HG03378 (cell line): ENCODE data around the gene PPP3CA.

Experiments used
- ATAC-seq: cut with Tn5 transposase; IDR thresholded peaks from one replicate; pipeline ENCODE4 v1.9.1; 2021; ENCODE audit warnings: mild to moderate bottlenecking, moderate library complexity; ENCODE audit not compliant: unreplicated experiment

Gene PPP3CA

DNA sequence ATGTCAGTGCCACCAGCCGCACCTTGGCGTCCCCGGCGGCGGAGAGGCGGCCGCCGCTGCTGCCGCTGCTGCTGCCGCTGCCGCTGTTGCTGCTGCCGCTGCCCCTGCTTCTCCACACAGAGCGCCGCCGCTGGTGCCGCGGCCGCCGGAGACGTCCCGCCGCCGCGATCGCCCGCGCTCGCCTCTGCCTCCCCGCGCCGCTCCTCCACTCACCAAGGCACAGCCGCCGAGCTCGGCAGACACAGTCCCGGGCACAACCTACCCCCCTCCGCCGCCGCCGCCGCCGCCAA, at the start of gene PPP3CA:
PPP3CA (minus strand) TSS at position 260 of the 290 bp plus-strand sequence.
- ATAC-seq: peak; percentile 14

DNA sequence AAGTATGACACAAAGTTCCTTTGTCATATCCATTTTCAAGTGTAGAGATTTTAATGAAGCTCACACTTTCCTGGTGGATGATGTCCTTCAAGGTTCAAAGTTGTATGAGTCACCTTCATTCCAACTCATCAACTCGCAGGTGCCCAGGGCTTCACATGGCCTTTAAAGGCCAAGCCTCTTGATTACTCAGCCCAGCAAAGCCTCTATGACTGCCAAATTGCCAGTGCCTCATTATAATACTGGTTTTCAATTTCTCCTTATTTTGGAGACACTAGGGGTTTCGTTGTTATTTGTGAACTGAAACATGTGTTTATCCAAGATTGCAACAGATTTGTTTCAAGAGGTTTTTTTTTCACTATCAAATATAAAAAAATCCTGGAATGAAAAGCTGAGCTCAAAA, 45.9 kb upstream of the PPP3CA start:
- ATAC-seq: no peak

DNA sequence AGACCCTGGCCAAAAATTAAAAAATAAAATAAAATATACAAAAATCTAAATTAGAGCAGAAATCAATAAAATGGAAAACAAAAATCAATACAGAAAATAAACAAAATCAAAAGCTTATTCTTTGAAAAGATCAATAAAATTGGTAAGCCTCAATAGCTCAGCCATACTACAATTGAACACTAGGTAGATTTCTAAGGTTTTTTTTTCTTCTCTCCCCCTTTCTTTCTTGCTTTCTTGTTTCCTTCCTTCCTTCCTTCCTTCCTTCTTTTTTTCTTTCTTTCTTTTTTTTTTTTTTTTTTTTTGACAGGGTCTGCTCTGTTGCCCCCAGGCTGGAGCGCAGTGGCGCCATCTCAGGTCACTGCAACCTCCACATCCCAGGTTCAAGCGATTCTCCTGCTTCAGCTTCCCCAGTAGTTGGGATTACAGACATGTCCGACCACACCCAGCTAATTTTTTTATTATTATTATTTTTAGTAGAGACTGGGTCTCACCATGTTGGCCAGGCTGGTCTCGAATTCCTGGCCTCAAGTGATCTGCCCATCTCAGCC, 23.4 kb upstream of the PPP3CA start:
- ATAC-seq: no peak

DNA sequence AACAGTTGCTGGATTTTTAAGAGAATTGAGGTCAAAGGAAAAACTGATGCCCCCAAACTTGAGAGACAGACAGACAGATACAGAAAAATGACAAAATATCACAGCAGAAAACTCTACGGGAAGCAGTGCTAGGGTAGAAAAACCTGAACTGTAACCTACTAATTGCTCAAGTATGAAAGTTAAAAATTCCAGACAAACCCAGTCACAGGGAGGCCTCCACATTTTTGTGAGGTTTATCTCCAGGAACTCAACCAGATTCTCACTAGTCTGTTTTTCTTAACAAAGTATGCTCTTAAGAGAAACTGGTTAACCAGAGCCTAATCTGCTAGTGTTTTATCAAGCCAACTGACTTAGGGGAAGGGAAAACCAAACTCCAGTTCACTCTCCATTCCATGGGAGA, 19.9 kb upstream of the PPP3CA start:
- ATAC-seq: no peak

DNA sequence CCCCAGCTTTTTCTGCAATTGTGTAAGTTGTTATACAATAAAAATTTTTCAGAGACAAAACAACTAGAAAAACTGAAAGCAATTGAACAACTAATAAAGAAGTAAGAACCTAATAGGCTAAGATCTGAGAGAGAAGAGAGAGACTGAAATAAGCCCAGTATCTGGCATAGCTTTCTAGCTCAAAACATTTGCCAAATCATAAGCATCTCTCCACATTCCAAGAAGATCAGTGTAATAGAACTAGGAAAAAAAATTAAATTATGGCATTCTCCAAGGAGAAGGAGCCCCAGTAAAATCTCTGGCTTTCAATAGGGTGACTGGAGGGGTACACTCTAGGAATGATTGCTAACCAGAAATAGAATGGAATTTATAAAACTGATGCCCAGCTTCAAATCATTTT, 19.0 kb upstream of the PPP3CA start:
- no peak for ATAC-seq

DNA sequence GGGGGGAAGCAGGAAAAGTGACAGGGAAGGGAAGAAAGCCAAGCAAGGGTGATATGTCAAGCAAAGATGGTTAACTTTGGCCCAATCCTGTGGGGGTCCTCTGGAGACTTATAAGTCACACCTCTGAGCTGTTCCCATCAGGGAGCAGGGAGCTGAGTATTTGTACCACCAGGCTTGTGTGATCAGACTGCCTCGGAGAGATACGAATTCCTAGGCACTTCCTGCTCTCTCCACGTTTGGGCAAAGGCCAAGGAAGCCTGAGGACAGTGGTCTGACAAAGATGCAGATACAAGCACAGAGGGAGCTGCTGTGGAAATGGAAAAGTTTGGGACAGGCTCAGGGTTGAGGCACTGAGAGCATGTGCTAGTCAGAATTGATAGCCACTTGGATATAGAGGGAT, 10.4 kb upstream of the PPP3CA start:
- ATAC-seq: no peak

DNA sequence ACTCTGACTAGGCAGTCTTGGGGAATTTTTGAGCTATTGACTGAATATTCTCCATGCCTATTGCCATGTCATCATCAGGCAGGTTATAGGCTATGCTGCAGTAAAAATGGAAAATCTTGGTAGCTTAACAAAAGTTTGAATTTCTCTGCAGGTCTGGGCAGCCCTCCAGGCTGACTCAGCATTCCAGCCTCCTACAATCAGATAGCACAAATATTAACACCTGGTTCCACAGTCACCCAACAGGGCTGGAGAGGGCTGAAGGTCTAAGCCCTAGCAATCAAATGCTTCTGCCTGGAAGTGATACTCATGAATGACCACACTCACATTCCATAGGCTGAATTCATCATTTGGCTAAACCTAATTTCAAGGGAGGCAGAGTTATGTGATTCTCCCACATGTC, 9.6 kb upstream of the PPP3CA start:
- ATAC-seq: no peak

DNA sequence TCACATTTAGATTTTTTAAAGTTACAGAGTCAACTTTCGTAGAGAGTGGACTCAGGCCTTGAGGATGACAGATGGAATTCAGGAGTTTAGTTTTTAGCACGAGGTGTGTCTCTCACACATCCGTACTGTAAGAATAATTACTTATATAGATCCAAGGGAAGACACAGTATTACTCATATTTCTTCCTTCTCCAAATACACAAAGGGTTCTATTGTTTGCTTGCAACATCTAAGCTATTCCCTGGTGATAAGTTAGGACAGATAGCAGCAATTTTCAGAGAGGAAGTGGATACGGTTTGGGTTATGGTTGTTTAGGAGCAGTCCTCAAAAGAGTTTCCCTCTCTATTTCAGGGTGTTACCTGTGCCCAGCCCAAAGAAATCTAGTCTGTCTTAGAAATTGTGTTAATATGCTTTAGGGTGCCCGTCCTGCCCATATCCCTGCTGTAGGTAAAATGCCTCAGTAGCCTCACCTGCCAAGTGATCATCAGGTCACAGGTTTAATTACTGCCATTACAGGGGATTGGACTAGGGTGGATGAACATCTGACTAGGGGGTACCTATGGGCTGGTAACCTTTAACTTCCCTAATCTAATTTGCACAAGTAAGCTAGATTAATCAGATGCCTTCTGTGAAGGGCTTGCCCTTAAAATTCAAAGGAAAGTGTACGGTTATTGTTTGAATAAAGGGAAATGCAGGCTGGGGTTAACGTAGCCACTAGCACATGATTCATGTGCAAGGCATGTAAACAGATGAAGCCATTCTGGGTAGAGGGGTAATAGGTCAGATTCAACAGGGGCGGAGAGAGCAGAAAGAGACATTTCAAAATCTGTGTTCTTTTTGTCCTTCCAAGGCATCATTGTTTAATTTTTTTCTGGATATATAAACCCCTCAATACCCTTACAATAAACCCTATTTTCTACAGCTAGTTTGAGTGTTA, 8.7 kb upstream of the PPP3CA start:
- no peak for ATAC-seq

DNA sequence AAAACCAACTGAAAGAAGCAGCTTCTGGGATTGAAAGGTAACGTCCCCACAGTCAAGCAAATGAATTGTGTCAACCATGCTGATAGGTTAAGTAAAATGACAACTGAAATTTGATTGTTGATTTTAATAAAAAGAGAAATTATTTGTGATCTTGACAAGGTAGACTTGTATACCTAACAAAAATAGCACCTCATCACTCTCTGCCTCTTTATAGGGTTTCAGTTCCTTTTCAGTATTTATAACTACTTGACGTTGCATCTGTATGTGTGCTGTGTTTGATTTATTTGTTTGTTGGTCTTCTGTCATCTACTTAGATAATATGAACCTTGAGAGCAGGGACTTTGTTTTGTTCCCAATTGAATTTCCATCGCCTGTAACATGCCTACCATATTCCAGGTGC, 7.9 kb upstream of the PPP3CA start:
- ATAC-seq: peak; percentile 99

DNA sequence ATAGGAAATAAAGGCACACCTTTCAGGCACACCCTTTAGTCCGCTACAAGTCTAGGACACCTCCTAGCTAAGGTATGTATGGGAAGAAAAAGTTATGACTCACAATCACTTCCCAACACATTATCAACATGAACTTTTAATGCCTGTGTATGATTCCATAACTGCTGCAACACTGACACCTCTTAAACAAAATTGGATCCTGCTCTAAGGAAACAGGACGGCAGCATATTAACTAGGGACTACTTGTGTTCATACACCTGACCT, 2.4 kb upstream of the PPP3CA start:
- no peak for ATAC-seq

DNA sequence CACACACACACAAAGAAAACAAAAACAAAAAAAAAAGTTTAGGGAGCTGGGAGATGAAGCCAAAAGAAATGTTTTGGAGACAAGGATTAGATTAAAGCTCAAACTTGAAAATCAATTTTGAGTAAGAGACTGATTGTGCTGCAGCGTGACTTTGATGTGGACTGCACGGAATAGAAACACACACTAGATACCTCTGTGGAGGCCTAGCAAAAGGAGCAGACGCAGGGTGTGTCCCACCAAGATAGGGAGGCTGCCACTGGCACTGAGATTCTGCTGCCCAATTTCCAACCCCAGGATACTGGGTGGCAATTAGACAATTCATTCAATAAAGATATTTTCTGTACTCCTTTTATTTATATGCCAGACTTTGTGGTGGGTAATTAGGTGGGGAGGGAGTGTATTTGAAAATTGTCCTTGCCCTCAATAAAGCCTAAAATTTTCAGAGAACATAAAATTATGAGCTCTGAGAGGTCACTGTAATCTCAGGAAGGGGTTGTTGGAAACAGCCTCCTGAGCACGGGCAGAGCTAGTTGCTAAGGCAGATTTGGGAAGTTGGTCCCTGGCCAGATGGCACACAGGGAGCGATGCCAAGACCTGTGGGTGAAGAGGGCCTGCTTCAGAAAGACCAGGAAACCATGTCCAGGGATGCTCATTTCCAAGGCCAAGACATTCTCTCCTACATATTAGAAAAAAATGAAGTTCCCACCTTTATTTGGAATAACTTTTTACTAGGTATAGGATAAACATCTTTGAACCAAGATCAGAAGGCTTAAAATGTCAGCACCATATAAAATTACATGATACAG, 1.9 kb upstream of the PPP3CA start:
- ATAC-seq: no peak

DNA sequence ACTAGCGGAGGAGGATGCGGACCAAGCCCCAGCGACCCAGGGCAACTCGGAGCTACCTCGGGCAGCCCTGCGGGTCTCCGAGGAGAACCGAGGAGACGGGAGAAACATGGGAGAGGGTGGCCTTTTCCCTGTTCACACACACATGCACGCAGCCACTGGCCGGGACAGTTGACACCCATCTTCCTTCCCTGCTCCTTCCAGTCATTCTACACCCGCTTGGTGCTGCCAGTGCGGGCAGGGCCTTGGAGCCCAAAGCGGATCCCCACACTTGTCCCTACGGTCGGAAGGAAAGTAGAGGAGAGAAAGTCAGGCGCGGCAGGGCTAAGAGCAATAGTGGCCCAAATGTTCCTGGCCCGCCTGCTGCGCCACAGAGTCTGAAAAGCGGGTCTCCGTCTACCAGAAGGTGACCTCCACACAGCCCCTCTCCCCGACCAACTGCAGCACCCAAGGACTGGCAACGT, 1.1 kb upstream of the PPP3CA start:
- no peak for ATAC-seq

DNA sequence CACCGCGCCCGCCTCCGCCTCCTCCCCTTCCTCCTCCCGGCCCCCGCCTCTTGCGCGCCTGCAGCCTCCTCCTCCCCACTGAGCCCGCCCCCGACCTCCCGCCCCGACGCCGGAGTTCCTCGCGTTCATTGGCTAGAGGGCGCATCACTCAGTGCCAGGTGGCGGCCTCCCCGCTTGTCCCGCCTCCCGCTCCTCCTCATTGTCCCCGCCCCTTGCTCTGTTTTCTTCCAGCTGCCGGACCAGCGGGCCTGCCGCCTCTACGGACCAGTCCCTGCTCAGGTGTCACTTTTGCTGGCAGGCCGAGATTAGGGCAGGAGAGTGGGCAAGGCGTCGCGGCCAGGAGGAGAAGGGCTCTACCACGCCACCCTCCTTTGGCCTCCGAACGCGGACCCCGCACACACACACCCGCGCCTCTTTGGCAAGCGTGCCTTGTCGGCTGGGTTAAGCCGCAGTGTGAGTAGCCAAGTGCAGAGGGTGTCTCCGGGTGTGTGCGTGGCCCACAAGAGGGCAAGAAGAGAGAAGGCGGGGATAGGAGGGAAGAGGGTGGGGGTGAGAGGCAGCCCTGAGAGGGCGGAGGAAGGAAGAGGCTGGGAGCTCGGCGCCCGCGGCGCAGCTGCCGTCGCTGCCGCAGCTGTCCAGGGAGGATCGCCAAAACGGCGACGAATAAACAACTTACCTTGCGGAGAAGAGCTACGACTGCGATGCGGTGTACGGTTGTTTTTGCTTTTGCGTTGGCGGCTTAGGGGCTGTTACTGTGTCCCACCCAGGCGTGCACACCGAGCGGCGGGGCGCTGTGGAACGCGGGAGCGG, 436 bp upstream of the PPP3CA start:
- ATAC-seq: peak; percentile 80

DNA sequence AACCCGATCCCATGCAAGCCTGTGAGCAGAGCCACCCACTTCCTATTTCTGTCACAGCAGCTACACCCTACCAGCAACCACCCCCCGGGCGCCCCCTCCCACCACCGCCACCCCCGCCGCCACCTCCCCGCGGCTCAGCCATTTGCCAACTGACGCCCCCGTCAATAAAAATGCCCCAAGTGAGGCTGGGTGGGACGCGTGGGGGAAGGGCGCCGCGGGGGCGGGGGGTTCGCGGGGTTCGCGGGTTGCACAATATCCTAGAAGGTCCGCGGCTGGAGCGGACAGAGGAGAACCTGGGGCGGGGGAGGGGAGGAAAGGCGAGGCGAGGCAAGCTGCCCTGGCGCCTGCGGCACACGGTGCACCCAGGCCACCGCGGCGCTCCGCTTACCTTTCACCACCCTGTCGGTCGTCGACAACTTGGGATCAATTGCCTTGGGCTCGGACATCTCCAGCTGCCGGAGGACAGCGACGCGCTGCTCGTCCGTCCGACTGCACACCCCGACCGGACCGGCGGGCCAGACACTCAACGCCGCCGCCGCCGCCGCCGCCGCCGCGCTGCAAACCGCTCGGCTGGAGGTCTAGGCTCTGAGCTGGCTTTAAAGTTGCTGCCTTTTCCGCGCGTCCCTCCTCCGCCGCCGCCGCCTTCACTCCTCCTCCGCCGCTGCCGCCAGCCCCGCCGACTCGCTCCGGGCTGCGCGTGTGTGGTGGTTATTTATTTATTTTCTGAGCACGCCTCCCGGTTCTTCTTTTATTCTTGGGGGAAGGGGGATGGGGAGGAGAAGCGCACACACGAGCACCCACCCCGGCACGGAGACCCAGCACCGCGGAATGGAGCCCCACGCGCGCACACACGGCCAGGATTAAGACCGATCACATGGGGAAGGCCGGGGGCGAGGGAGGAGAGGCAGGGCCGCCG, 717 bp downstream of the PPP3CA start:
- peak; percentile 7 for ATAC-seq

DNA sequence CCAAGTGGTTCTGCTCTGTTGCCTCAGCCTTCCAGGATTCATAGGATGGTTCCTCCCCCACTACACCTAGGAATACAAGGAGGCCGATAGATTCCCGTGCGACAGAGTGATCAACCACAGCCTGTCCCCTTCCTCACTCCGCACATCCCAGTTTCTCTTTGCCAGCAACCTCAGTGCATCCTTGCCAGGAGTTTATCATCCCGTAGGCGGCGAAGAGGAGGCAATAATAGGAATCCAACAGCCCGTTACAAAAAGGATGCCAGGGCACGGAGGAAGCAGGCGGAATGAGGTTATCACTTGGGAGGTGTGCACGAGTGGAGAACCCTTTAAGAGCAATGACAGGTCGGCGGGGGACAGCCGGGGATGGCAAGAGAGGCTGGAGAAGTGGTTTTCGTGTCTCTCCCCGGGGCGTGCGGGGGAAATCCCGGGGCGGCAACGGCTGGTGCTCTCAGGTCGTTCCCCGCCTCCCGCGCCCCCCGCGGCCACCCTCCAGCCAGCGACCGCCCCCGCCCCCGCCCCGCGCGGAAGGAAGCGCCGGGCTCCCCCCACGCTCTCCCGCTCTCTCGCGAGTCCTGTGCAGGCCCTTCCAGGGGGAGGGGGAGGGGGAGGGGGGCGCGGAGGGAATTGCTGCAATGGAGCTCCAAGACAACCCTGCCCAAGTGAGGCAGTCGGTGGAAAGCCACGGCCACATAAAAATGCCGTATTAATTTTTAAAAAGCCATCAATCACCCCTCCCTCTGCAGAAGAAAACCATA, 1.6 kb downstream of the PPP3CA start:
- ATAC-seq: peak; percentile 15

DNA sequence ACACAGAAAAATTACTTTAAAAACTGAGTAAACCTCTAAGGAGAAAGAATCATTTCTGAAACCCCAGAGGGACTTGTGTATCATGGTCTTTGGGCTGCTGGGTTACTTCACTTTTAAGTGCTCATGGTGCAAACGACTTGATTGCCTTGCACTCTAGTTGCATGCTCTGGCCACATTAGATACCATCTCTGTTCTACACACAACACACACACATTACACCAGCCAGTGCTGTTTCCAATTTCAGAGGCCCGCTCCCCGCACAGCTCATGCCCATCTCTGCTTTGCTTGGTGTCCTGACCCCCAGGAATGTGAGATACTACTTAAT, 2.1 kb downstream of the PPP3CA start:
- no peak for ATAC-seq

DNA sequence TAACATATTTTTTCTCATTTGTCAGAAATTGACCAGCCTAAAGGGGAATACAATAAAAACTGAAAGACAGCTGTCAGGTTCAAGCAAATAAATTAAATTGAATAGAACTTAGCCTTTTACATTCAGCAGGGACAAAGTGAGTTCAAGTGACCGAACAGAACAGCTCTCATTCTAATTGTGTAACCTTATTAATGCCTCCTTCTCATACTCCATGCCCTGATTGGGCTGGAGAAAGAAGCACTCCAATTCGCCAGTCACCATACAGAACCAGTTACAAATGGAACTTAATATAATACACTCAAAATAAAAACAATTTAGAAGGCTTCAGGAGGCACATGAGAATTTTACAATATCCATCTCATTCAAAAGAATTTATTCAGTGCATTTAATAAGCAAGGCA, 8.0 kb downstream of the PPP3CA start:
- no peak for ATAC-seq

DNA sequence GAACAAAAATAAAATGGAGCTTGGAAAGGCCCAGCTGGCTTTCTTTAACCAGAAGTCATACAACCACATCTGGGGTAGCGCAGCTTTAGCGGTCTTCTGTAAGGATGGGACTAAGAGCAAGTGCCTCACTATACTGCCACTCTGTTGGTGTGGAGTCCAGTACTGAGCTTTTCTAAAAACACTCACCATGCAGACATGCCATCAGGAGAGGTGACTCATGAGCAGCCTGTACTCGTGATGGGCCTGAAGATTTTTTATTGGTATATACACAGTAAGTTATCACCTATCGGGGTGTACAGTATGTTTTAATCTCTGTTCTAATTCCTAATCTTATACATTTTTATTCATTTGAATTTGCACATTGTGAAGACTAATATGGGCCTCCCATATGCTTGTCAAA, 9.6 kb downstream of the PPP3CA start:
- no peak for ATAC-seq

DNA sequence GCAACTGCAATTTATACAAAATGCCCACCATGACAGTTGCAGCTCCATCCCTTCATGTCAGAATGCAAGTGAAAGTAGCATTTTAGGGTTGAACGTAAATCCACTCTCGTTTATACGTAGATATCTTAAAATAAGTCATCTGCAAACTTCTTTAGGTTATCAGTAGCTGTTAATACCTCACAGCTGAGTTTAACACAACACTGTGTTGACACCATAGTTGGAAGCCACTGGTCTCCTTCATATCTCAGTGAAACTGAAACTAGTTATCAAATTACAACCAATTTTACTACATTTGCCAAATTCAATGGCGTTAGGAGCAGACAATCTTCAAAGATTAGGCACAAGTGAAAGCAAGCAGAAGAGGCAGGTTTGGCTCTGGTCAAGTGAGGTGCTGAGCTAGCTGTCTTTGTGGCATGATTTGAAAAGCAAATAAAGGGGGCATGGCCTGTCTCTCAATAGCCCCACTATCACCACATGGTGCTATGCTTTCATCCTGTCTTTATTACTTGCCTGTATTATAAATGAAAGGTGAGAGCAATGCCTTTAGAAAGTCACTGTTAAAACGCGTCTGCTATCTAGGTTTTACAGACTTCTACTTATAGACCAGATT, 12.3 kb downstream of the PPP3CA start:
- peak; percentile 69 for ATAC-seq
